GM10847 (cell line): ENCODE results near the gene AFF1.

ENCODE experiments used
- POLR2A ChIP-seq: IDR thresholded peaks from 2 replicates; pipeline ENCODE4 v1.6.1; 2011; ENCODE audit not compliant: insufficient read length; ENCODE audit errors: extremely low read depth

The AFF1 gene

DNA sequence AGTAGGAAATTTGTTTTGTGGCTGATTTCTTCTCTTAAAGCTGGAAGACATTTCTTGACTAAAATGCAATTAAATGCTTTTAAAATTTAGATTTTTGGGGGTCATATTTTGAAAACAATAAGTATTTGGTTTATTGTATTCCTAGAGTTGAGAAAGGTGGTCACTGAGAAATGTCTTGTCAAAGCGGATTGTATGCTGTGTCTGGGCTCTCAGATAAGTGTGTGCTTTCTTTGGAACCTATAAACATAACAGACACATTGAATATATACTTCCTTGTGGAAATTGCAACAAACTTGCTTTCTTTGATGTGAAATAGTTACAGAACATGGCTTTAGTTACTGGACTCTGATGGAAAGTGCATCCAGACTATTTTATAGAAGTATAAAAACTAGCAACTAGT, 75.4 kb downstream of the AFF1 start:
- no peak for TF ChIP-seq POLR2A

DNA sequence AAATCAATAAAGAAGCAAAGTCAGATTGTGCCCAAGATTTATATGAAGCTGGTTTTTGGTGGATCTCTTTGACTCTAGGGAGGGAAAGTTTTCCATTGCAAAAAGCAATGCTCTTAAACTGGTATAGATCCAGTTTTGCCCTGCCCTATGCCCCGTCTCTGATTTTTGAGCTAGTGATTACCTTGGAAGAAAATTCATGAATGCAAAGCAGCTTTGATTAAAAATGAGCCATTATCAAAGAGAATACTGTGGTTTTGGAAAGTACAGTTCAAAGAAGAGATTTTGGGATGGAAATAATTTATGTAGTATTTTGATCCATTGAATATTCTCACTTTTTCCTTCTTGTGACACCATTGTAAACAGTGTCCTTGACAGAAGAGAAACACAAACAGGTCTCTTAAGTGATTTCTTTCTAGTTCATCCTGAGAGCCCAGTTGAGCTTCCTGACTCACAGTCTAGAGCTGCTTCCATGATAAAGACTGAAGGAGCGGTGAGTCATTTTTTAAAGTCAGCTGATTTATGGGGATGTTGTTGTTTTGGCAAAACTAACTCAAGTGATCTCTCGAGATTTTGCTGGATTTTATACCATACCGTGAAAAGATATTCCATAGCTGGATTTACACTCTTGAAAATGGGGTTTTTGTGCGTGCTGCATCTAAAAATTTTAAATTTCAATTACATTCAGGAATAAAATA, 76.7 kb downstream of the AFF1 start:
- TF ChIP-seq POLR2A, result no peak

DNA sequence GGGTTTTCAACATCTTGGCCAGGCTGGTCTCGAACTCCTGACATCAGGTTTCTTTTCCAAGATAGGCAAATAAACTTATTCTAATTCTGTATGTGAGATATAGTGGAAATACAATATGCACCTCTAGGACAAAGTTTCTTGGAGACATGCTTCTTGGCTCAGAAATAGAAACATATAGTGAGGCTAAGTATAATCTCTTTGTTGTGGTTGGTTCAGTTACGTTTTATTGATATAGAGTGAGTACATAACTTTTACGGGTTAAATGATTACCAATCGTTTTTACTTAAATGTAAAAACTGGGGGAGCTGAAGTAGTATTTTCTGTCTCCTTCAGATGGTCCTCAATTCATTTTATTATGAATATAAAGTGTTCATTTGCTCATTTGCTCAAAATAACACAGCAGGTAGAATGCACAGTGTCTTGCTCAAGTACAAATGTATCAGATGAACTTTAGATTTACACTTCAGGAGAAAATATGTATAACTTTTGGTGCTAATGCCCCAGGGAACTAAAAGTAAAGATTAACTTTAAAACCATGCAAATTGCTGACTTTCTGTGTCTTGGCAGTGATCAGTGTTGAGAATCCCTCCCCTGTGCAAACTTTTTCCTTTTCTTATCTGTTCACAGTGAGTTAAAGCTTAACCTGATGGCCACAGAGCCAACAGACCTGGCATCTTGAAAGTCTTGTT, 77.6 kb downstream of the AFF1 start:
- TF ChIP-seq POLR2A, result no peak

DNA sequence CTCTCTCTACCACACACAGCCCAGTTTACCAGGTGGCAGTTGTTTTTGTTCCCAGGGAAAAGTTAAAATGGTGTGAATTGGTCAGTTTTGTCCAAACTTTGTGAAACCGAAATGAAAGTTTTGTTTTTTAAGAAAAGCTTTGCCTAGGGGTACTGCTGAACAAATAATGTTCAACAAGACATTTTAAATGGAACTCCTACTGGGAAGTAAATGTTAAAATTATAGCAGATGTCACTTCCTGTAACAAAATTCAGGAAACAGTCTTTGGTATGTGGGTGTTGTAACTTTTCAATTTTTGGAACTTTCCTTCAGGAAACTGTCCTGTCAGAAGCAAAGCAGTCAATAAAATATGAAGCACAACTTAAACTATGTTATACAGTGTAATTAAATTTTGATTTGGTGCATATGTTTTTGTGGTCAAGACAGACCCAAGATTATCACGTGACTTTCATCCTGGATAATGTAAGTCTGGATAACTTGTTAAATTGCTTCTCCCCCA, 79.5 kb downstream of the AFF1 start:
- TF ChIP-seq POLR2A, result no peak

GRCh38 chr4:87015416-87015815, 80.6 kb downstream of the AFF1 start:
- no peak for TF ChIP-seq POLR2A

DNA sequence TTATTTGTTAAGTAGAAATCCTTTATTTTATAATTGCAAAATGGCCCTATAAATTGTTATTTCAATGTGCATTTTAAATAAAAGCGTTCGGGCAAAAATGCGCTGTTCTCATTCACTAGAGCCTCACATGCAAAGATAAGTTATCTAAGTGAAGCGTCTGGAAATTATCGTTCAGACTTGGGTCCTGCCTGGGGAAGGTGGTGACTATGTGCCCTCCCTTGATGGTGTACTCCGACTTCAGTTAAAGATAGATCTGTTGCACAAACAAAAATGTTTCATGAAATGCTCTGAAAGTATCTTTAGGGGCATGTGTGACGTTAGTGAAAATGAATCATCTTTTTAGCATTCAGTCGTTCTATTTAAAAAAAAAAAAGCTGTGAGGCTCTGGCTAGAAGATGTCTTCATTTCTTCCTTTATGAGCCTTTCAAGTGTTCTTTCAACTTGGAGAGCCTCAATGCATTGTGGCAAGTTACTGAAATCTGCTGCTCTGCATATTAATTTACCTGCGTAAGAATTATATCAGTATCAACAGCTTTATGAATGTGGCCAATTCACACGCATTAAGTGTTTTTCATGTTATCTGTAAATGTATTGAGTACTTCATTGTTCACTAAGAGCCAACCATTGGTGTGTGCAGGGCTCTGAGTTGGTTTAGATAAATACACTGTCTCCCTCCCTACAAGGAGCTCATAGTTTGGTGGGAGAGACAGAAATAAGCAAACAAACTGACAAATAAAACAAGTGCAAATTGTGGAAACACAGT, 83.0 kb downstream of the AFF1 start:
- TF ChIP-seq POLR2A, result no peak

DNA sequence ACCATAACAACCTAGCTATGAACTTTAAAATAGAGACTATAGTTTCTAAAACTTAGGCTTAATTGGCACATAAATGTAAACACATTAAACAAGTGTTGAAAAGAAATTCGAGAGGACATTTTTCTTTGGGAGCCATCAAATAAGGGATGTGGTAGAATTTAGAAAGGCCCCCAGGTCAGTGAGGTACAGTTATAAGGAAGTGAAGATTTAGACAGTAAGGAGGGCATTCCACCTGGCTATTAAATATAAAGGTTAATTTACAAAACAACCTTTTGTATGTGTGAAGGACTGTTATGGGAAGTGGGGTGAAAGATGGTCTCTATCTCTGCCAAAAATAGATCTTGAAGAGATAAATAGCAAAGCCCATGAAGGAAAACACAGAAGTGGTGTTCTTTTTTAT, 83.9 kb downstream of the AFF1 start:
- no peak for TF ChIP-seq POLR2A

DNA sequence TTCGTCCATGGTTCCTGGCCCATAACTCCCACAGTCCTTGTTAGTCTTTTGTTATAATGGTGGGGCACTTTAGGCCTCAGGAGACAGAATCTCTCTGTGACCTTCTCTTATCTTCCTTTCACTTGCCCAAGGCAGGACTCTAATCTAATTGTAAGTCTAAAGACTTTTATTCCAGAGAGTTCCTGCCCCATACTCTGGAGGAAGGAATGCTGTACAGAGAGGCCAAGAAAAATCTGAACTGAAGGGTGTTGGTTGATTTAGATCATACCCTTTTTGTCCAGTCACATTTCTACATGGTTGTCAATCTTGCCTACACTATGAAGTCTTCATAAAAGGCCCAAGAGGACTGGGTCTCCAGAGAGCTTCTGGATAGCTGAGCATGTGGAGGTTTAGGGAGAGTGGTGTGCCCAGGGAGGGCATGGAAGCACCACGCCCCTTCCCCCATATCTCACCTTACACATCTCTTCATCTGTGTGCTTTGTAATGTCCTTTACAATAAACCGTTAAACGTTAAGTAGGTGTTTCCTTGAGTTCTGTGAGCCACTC, 84.5 kb downstream of the AFF1 start:
- TF ChIP-seq POLR2A, result no peak

- no peak for TF ChIP-seq POLR2A
Observed at GRCh38 chr4:87019898-87020297, 85.1 kb downstream of the AFF1 start.

DNA sequence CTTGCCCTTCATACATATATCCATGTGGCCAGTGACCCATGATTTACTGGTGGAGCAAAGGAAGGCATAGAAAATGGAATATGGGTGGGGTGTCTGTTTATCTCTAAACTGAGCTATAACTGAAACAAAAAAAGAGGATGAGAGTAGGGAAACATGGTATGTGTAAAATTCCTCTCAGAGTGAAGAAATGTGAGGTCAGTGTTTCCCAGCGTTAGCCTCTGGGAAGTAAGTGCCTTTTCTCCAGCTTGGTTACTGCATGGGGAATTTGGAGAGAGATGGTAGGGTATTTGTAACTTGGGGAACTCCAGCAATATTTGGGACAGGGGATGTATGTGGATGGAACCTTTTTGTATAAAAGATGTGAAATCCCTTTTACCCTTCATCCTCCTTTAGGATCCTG, 89.4 kb downstream of the AFF1 start:
- no peak for TF ChIP-seq POLR2A

DNA sequence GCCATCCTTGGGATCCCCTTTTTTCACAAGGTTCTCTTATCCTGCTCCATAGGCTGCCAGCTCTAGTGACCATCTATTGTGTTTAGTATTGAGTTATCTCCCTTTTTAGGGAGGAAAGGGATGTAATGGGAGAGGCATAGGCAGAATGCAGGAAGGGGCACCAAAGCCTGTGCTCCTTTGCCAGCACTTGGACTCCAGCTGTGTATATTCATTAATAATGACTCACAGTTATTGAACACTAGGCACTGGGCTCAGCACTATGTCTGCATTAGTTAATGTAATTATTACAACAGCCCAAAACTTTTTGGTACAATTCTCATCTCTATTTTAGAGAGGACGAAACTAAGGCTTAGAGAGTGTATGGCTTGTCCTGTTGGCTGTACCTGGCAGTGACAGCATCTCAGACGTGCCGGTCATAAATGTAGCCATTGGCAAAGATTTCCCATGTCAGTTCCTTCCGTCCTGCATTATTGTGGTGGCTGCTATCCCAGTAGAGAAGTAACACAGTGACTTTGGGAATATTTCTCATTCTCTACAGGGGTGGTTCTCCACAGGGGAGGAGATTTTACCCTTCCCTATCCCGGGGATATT, 90.3 kb downstream of the AFF1 start:
- no peak for TF ChIP-seq POLR2A

- TF ChIP-seq POLR2A, result no peak
Observed at GRCh38 chr4:87025614-87026041, 90.8 kb downstream of the AFF1 start.

DNA sequence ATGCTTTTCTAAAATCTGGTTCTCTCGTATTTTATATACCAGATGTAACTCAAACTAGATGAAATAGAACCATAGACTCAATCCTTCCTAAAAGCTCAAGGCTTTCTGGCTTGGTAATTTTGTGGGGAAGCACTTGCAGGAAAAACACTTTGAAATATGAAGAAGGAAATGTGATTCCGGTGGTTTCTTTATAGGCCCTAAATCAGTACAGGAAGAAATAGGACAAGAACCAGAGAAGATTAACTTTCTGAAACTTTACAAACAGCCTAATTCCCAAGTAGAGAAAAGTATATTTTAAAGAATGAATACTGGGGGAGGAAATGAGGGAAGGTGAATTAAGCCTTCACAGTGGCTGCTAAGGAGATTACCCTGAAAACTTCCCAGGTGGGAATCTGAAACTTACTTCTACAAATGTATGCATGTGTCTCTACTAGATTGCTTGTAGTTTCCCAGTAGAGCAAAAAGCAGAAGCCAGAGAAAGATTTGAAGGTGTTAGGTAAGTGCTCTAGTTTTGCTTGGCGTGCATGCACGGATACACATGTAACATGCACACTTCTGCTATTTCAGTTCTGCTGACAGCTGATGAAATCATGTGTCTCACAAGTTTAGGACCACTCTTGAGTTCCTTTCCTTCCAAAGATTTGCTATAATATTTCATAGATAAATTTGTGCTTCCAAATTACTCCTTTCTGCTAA, 92.1 kb downstream of the AFF1 start:
- no peak for TF ChIP-seq POLR2A

DNA sequence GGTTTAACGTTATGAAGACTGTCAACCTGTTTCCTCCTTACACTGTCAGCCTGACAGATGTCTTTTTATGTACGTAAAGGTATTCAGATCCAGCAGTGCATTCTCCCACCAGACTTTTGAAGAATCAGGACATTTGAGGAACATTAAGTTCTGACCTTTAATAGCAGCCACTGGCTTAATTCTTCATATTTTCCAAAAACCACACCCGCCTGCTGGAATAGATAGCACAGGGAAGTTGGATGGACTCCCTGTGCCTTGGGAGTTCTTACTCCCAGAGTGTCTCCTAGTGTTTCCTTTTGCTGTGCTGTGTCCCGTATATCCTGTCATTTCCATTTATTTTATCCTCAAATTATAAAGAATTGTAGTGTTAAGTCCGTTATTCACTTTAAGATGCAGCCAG, 94.5 kb downstream of the AFF1 start:
- no peak for TF ChIP-seq POLR2A

GRCh38 chr4:87030124-87030523, 95.3 kb downstream of the AFF1 start:
- no peak for TF ChIP-seq POLR2A
